Cardiac muscle cell (in vitro differentiated cells and primary cell): ENCODE measurements around the gene PARD3. TPM values are rescaled to one million over a fixed set of nuclear protein-coding genes. Genes with fewer than 3 reads are reported as not detected.
"Not testable (repeated sequence)": the region's sequence is repeated elsewhere in the genome, so short reads cannot be mapped to it uniquely, and the experiment has no call there.

Source experiments
- DNase-seq, 2 donors: peaks; one replicate each; pipeline versions ENCODE4 v3.0.0 to v3.0.0-alpha.2; 2010 to 2017; ENCODE audit warnings: low read depth in 1 of 2, low spot score in 1 of 2
- H3K27ac ChIP-seq: fragments of 200-600 bp; sonication (generic); 2 replicates; pipeline ENCODE4 v1.5.1; 2016
- H3K27me3 ChIP-seq: fragments of 200-600 bp; sonication (generic); 2 replicates; pipeline ENCODE4 v1.6.0; 2016; ENCODE audit warnings: control low read depth
- H3K36me3 ChIP-seq: fragments of 200-600 bp; sonication (generic); 2 replicates; pipeline ENCODE4 v1.5.1; 2016; ENCODE audit warnings: control low read depth
- H3K4me1 ChIP-seq: fragments of 200-600 bp; sonication (generic); 2 replicates; pipeline ENCODE4 v1.8.1; 2017; ENCODE audit warnings: low read depth, mild to moderate bottlenecking, mixed run types
- H3K4me3 ChIP-seq: fragments of 200-600 bp; sonication (generic); 2 replicates; pipeline ENCODE4 v1.5.1; 2016; ENCODE audit warnings: mild to moderate bottlenecking
- H3K9me3 ChIP-seq: fragments of 200-600 bp; sonication (generic); 2 replicates; pipeline ENCODE4 v1.5.1; 2017; ENCODE audit warnings: low read depth, mild to moderate bottlenecking, control low read depth
- polyA plus RNA-seq: library from polyadenylated mRNA; unstranded; fragments of >200 nt; fragmentation: Nextera tagmentation; extraction: Ambion mirVana; gene quantifications from 2 replicates; pipeline ENCODE4 v1.2.1, GENCODE V29; 2016
- total RNA-seq: library from RNA; depleted of rRNA; stranded (reverse); fragments of >200 nt; gene quantifications from 2 replicates; pipeline ENCODE4 v1.2.3, GENCODE V29; 2016
- TF ChIP-seq, protein P1 (sequence below): IDR thresholded peaks from 2 replicates; pipeline ENCODE4 v1.5.1; 2012; ENCODE audit warnings: low read depth, mild to moderate bottlenecking, low read length

PARD3 gene
- total and polyA plus RNA-seq, 2 experiments from 2014 or later = 36.5 to 64.8 TPM

DNA sequence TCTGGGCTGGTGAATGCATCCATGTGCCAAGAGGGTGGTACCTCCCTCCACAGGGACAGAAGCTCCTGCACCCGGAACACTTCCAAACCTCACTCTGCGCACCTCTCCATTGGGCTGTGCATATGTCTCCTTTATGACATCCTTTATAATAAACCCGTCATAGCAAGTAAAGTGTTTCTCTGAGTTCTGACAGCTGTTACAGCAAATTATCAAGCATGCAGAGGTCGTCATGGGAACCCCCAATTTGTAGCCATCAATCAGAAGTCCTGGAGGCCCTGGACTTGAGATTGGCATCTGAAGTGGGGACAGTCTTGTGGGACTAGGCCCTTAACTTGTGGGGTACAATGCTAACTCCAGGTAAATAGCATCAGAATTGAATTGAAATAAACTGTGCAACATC lies 29.4 kb upstream of the PARD3 start:
- no peaks in the 10 kb centered on the region for H3K9me3 ChIP-seq
- H3K27ac ChIP-seq = no peak overlapping the region
- H3K27me3 ChIP-seq = no peaks in the 10 kb centered on the region
- H3K4me1 ChIP-seq = peaks cover 5% of the 10 kb centered on the region
- TF ChIP-seq, protein P1, sequence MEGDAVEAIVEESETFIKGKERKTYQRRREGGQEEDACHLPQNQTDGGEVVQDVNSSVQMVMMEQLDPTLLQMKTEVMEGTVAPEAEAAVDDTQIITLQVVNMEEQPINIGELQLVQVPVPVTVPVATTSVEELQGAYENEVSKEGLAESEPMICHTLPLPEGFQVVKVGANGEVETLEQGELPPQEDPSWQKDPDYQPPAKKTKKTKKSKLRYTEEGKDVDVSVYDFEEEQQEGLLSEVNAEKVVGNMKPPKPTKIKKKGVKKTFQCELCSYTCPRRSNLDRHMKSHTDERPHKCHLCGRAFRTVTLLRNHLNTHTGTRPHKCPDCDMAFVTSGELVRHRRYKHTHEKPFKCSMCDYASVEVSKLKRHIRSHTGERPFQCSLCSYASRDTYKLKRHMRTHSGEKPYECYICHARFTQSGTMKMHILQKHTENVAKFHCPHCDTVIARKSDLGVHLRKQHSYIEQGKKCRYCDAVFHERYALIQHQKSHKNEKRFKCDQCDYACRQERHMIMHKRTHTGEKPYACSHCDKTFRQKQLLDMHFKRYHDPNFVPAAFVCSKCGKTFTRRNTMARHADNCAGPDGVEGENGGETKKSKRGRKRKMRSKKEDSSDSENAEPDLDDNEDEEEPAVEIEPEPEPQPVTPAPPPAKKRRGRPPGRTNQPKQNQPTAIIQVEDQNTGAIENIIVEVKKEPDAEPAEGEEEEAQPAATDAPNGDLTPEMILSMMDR = no peak
- H3K4me3 ChIP-seq = no peak overlapping the region
- H3K36me3 ChIP-seq = no peaks in the 10 kb centered on the region
- no peak for DNase-seq

DNA sequence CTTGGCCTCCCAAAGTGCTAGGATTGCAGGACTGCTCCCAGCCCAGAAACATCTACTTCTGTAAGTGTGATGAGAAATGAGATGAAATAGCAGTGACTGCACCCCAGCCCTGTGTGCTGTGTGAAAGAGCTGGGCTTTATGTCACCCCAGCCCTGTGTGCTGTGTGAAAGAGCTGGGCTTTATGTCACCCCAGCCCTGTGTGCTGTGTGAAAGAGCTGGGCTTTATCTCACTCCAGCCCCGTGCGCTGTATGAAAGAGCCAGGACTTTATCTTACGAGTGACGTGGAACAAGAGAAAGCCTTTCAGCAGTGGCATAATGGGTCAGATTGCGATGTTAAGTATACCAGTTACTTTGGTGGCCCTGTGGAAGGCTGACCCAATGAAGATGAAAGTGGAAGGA lies 28.4 kb upstream of the PARD3 start:
- not testable (repeated sequence) for H3K9me3 ChIP-seq, H3K27ac ChIP-seq, H3K4me1 ChIP-seq, H3K27me3 ChIP-seq, H3K36me3 ChIP-seq, H3K4me3 ChIP-seq
- DNase-seq = peak in 1 of 2 donors; percentile 6

DNA sequence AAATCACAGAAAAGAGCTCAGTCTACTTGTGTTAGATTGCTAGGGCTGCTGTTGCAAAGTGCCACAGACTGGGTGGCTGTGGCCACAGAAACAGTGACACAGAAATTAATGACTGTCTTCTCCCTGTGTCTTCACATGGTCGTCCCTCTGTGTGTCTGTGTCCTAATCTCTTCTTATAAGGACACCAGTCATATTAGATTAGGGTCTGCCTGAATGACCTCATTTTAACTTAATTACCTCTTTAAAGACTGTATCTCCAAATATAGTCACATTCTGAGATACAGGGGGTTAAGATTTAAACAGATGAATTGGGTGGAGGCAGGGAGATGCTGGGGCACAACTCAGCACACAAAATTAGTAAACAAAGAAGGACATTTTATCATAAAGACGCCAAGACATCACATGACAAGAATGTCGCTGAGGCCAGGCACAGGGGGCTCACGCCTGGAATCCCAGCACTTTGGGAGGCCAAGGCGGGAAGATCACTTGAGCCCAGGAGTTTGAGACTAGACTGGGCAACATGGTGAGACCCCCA lies 23.3 kb upstream of the PARD3 start:
- TF ChIP-seq, protein P1 = no peak
- no peaks in the 10 kb centered on the region for H3K9me3 ChIP-seq
- no peak overlapping the region for H3K27ac ChIP-seq
- DNase-seq = no peak
- H3K36me3 ChIP-seq = no peaks in the 10 kb centered on the region
- H3K27me3 ChIP-seq = no peaks in the 10 kb centered on the region
- H3K4me3 ChIP-seq = no peak overlapping the region
- H3K4me1 ChIP-seq = peaks cover 2% of the 10 kb centered on the region

DNA sequence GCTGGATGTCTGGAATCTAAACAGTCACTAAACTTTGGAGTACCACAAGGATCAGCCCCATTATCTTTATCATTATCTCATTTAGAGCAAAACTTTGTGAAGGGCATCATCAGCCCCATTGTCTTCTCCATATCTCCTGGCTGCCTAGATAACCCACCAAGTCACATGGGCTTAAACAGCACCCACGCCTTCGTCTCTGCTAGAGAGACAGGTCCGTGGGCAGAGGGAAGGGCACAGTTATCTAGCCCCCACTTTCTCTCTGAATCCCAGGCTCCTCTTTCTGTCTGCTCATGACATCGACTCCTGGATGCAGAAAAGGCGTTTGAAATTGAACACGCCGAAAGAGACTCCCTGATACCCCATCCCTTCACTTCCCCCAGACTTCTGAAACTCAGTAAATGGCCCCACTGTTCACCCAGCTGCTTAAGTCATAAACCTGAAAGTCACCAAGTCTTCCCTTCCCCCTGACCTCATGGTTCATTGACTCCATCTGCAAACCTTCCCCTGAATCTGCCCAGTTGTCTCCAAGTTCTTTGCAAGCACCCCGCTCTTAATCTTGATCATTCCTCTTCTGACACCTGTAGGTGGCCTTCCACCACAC lies 20.9 kb upstream of the PARD3 start:
- Histone ChIP-seq H3K4me3 (no peak overlapping the region), H3K4me1 (no peaks in the 10 kb centered on the region), H3K27ac (no peak overlapping the region), H3K27me3 (no peaks in the 10 kb centered on the region), H3K9me3 (no peaks in the 10 kb centered on the region), H3K36me3 (no peaks in the 10 kb centered on the region)
- TF ChIP-seq, protein P1 = no peak
- no peak for DNase-seq

DNA sequence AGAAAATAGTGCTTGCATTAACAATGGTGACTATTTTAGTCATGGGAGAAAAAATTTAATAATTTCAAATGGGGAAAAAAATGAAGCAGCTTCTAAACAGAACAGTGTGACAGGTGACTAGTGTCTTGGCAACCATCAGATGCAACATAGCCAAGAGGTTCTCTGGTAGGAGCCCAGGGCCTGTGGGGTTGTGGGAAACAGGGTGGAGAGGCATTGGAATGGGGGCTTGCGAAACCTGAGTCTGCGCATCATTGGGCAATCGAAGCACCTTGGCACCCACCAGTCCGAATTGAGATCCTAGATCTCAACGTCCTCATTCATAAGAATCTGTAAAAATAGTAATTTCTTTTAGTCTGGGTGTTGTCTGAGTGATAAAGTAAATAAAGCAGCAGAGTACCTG lies 19.2 kb upstream of the PARD3 start:
- Histone ChIP-seq H3K9me3 (no peaks in the 10 kb centered on the region), H3K36me3 (no peaks in the 10 kb centered on the region), H3K27me3 (no peaks in the 10 kb centered on the region), H3K4me3 (no peak overlapping the region), H3K4me1 (no peaks in the 10 kb centered on the region), H3K27ac (no peak overlapping the region)
- DNase-seq = no peak
- TF ChIP-seq, protein P1 = no peak

DNA sequence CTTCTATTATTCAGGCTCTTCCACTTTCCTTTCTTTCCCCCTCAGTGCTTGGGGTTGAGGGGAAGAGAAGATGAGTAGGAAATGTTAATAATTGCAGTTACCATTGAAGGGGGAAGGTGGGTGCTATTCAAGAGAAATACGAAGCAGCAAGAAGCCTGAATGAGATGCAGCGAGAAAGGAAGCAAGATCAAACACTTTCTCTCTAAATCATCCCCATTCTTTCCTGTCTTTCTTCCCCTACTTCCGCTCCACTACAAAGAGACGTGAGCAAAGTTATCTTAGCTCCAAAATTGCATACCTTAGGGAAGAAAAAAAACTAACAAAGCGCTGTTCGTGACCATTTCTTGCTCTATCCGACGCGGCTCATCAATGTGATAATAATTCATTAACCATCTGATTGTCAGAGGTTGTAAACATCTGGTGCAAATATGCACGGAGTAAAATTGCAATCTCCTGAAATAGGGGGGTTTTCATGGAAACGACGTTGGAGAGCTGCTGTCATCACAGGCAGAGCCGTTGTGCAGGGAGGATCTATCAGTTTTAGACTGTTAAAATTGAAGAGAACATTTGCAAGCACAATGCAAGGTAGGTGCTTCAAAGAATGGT lies 15.2 kb upstream of the PARD3 start:
- Histone ChIP-seq H3K9me3 (no peaks in the 10 kb centered on the region), H3K27ac (no peak overlapping the region), H3K27me3 (no peaks in the 10 kb centered on the region), H3K4me1 (no peaks in the 10 kb centered on the region), H3K36me3 (no peaks in the 10 kb centered on the region), H3K4me3 (no peak overlapping the region)
- TF ChIP-seq, protein P1 = no peak
- DNase-seq = no peak
